Glomerular visceral epithelial cell (primary cell): Measurements from ENCODE around the gene SCNN1B.
"Not testable (repeated sequence)": the region's sequence is repeated elsewhere in the genome, so short reads cannot be mapped to it uniquely, and the experiment has no call there.

Experiments used
- DNase-seq: peaks from one replicate; pipeline ENCODE4 v3.0.0-alpha.2; 2016; ENCODE audit errors: extremely low spot score

SCNN1B gene

GRCh38 chr16:23288726-23289512 lies 13.2 kb upstream of the SCNN1B start:
- no peak for DNase-seq

GRCh38 chr16:23290189-23291062 lies 11.7 kb upstream of the SCNN1B start:
- no peak for DNase-seq

- no peak for DNase-seq
These were observed 9.1 kb upstream of the SCNN1B start for GRCh38 chr16:23293016-23293415.

- no peak for DNase-seq
These were observed 7.8 kb upstream of the SCNN1B start for GRCh38 chr16:23294260-23294659.

- DNase-seq = no peak
These were observed 5.1 kb upstream of the SCNN1B start for GRCh38 chr16:23296994-23297393.

- no peak for DNase-seq
These were observed 3.7 kb upstream of the SCNN1B start for GRCh38 chr16:23298290-23298915.

GRCh38 chr16:23299815-23300214 lies 2.3 kb upstream of the SCNN1B start:
- not testable (repeated sequence) for DNase-seq

- DNase-seq = no peak
These were observed 654 bp upstream of the SCNN1B start for GRCh38 chr16:23301251-23302044.

- no peak for DNase-seq
These were observed 1.6 kb downstream of the SCNN1B start for GRCh38 chr16:23303685-23304084.

- no peak for DNase-seq
These were observed 2.5 kb downstream of the SCNN1B start for GRCh38 chr16:23304620-23305019.

- no peak for DNase-seq
These were observed 4.3 kb downstream of the SCNN1B start for GRCh38 chr16:23306199-23307100.

GRCh38 chr16:23310217-23310616 lies 8.1 kb downstream of the SCNN1B start:
- no peak for DNase-seq

GRCh38 chr16:23310744-23311143 lies 8.6 kb downstream of the SCNN1B start:
- no peak for DNase-seq

- no peak for DNase-seq
These were observed 14.1 kb downstream of the SCNN1B start for GRCh38 chr16:23316232-23316631.

- DNase-seq = no peak
These were observed 14.6 kb downstream of the SCNN1B start for GRCh38 chr16:23316634-23317265.

- DNase-seq = no peak
These were observed 15.2 kb downstream of the SCNN1B start for GRCh38 chr16:23317266-23317661.

GRCh38 chr16:23317751-23318150 lies 15.6 kb downstream of the SCNN1B start:
- DNase-seq = no peak

- no peak for DNase-seq
These were observed 16.5 kb downstream of the SCNN1B start for GRCh38 chr16:23318639-23319038.

- no peak for DNase-seq
These were observed 17.9 kb downstream of the SCNN1B start for GRCh38 chr16:23319861-23320615.
